Activated CD4-positive, alpha-beta memory T cell treated with anti-CD3 and anti-CD28 coated beads, Interleukin-2, amount 10 ng/mL, durations not matched to agents 7 days and 5 days (primary cell): Measurements from ENCODE around the gene DENND6B. TPM values are rescaled to one million over a fixed set of nuclear protein-coding genes. Genes with fewer than 3 reads are reported as not detected.
"Not testable (repeated sequence)": the region's sequence is repeated elsewhere in the genome, so short reads cannot be mapped to it uniquely, and the experiment has no call there.

Experiments used
- CTCF ChIA-PET: fragments of 350-600 bp; sonication (Branson Sonifier 250); formaldehyde crosslinking; loops from one replicate; lab custom pipeline; 2021; ENCODE audit warnings: antibody characterized with exemption, inconsistent platforms; lab: Charles Lee
- POLR2A ChIA-PET: fragments of 350-600 bp; sonication (Branson Sonifier 250); formaldehyde crosslinking; loops from one replicate; lab custom pipeline; 2021; ENCODE audit warnings: antibody characterized with exemption; lab: Charles Lee
- DNase-seq: peaks from one replicate; pipeline ENCODE4 v3.0.0-alpha.2; 2020
- H3K27ac Mint-ChIP-seq: one replicate; pipeline ENCODE4 v1.8.0; 2021; ENCODE audit warnings: mild to moderate bottlenecking, mixed read lengths
- H3K27me3 Mint-ChIP-seq: one replicate; pipeline ENCODE4 v1.8.0; 2021; ENCODE audit warnings: mixed read lengths
- H3K36me3 Mint-ChIP-seq: one replicate; pipeline ENCODE4 v1.8.0; 2021; ENCODE audit warnings: low read depth, mixed read lengths
- H3K4me1 Mint-ChIP-seq: one replicate; pipeline ENCODE4 v1.8.0; 2021; ENCODE audit warnings: mixed read lengths
- H3K4me3 Mint-ChIP-seq: one replicate; pipeline ENCODE4 v1.8.0; 2021; ENCODE audit warnings: mild to moderate bottlenecking, mixed read lengths
- H3K9me3 Mint-ChIP-seq: one replicate; pipeline ENCODE4 v1.8.0; 2021; ENCODE audit warnings: mixed read lengths
- total RNA-seq, 2 experiments: library from RNA; stranded (reverse); gene quantifications; one replicate each; pipeline ENCODE4 v1.2.3, GENCODE V29; 2021

DENND6B gene
- total RNA-seq, 2 experiments from 2014 or later: 5.0 to 5.6 TPM

DNA sequence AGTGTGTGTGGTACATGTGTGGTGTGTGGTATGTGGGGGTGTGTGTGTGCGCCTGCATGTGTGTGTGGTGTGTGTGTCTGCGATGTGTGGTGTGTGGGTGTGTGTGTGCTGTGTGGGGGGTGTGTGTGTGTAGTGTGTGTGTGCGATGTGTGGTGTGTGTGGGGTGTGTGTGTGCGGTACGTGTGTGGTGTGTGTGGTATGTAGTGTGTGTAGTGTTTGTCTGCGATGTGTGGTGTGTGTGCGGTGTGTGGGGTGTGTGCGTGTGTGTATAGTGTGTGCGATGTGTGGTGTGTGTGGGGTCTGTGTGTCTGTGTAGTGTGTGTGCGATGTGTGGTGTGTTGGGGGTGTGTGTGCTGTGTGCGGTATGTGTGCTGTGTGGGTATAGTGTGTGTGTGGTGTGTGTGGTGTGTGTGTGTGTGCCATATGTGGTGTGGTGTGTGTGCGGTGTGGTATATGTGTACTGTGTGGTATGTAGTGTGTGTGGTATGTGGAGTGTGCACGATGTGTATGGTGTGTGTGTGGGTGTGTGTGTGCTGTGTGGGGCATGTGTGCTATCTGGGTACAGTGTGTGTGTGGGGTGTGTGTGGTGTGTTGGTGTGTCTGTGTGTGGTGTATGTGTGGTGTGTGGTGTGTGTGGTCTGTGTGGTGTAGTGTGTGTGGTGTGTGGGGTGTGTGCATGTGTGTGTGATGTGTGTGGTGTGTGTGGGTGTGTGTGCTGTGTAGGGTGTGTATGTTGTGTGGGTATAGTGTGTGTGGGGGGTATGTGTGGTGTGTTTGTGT, 10.6 kb upstream of the DENND6B start:
- ChIA-PET CTCF (no interaction called here), POLR2A (no interaction called here)
- no peaks in the 10 kb centered on the region for H3K9me3 Mint-ChIP-seq

DNA sequence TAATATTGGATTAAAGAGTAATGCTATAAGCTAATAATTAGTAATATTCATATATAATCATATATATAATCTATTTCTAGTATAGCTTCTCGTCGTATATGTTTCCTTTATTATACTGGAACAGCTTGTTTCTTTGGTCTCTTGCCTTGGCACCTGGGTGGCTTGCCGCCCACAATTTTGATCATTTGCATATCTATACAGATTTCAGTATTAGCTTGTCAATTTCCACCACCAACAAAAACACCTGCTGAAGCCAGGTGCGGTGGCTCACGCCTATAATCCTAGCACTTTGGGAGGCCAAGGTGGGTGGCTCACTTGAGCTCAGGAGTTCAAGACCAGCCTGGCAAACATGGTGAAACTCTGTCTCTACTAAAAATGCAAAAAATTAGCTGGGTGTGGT, 7.6 kb upstream of the DENND6B start:
- DNase-seq, POLR2A ChIA-PET, H3K9me3 Mint-ChIP-seq, H3K27me3 Mint-ChIP-seq, H3K4me3 Mint-ChIP-seq, H3K4me1 Mint-ChIP-seq, H3K27ac Mint-ChIP-seq, H3K36me3 Mint-ChIP-seq: not testable (repeated sequence)
- CTCF ChIA-PET: interaction anchor here (1.0 to 1.4 kb wide), 2 partner anchors 44 to 59 kb away, joined by 5 to 6 read pairs; no protein-coding TSS in a partner anchor

More for the DNA sequence above, 10.6 kb upstream of the DENND6B start:
- Mint-ChIP-seq H3K4me3 (no peak overlapping the region), H3K27me3 (no peaks in the 10 kb centered on the region), H3K4me1 (peaks cover 9% of the 10 kb centered on the region), H3K36me3 (no peaks in the 10 kb centered on the region), H3K27ac (no peak overlapping the region)
- no peak for DNase-seq

GRCh38 chr22:50329236-50329635, 2.4 kb upstream of the DENND6B start:
- ChIA-PET POLR2A (no interaction called here), CTCF (interaction anchor here (1.1 to 3.6 kb wide), 5 partner anchors 12 to 56 kb away, joined by 3 to 21 read pairs (median 6); no protein-coding TSS in a partner anchor)
- Mint-ChIP-seq H3K27me3 (peaks cover 21% of the 10 kb centered on the region), H3K36me3 (no peaks in the 10 kb centered on the region), H3K4me1 (peaks cover 23% of the 10 kb centered on the region), H3K9me3 (no peaks in the 10 kb centered on the region), H3K4me3 (no peak overlapping the region), H3K27ac (no peak overlapping the region)
- DNase-seq: no peak

DNA sequence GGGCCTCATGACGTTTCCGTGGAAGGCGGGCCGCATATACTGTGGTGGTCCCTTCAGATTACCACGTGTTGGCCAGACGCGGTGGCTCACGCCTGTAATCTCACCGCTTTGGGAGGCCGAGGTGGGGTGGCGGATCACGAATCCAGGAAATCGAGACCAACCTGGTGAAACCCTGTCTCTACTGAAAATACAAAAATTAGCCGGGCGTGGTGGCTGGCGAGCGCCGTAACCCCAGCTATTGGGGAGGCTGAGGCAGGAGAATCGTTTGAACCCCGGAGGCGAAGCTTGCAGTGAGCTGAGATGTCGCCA, 853 bp upstream of the DENND6B start:
- POLR2A ChIA-PET: interaction anchor here (0.7 to 3.0 kb wide), 4 partner anchors 13 to 76 kb away, joined by 3 to 11 read pairs (median 6); no protein-coding TSS in a partner anchor
- Mint-ChIP-seq H3K36me3 (no peaks in the 10 kb centered on the region), H3K9me3 (no peaks in the 10 kb centered on the region), H3K4me1 (peaks cover 23% of the 10 kb centered on the region), H3K27ac (peak overlapping the region; percentile 54), H3K4me3 (peak overlapping the region; percentile 79), H3K27me3 (peaks cover 21% of the 10 kb centered on the region)
- CTCF ChIA-PET: interaction anchor here (0.6 to 3.6 kb wide), 11 partner anchors 13 to 198 kb away, joined by 3 to 21 read pairs (median 5); partner anchors contain the start of genes HDAC10 and SCO2
- no peak for DNase-seq

GRCh38 chr22:50326225-50326955, 422 bp downstream of the DENND6B start:
- POLR2A ChIA-PET: interaction anchor here (0.6 to 3.0 kb wide), 6 partner anchors 11 to 149 kb away, joined by 3 to 11 read pairs (median 4); no protein-coding TSS in a partner anchor
- Mint-ChIP-seq H3K9me3 (no peaks in the 10 kb centered on the region), H3K27me3 (peaks cover 21% of the 10 kb centered on the region), H3K27ac (no peak overlapping the region), H3K4me3 (peak overlapping the region; percentile 73), H3K4me1 (peaks cover 23% of the 10 kb centered on the region), H3K36me3 (no peaks in the 10 kb centered on the region)
- CTCF ChIA-PET: interaction anchor here (0.6 to 1.5 kb wide), 5 partner anchors 15 to 89 kb away, joined by 3 to 10 read pairs (median 4); partner anchors contain the start of gene HDAC10
- no peak for DNase-seq

- ChIA-PET CTCF (interaction anchor here (0.7 to 1.4 kb wide), 8 partner anchors 10 to 514 kb away, joined by 3 to 8 read pairs (median 4); partner anchors contain the start of gene HDAC10), POLR2A (interaction anchor here (1.4 to 3.0 kb wide), 5 partner anchors 11 to 49 kb away, joined by 3 to 11 read pairs (median 9); no protein-coding TSS in a partner anchor)
- no peaks in the 10 kb centered on the region for H3K36me3 Mint-ChIP-seq
- H3K9me3 Mint-ChIP-seq: no peaks in the 10 kb centered on the region
- peaks cover 20% of the 10 kb centered on the region for H3K4me1 Mint-ChIP-seq
- peaks cover 15% of the 10 kb centered on the region for H3K27me3 Mint-ChIP-seq
- H3K27ac Mint-ChIP-seq: no peak overlapping the region
- H3K4me3 Mint-ChIP-seq: peak overlapping the region; percentile 73
- no peak for DNase-seq
Measured at GRCh38 chr22:50325444-50326224, 1.2 kb downstream of the DENND6B start.

DNA sequence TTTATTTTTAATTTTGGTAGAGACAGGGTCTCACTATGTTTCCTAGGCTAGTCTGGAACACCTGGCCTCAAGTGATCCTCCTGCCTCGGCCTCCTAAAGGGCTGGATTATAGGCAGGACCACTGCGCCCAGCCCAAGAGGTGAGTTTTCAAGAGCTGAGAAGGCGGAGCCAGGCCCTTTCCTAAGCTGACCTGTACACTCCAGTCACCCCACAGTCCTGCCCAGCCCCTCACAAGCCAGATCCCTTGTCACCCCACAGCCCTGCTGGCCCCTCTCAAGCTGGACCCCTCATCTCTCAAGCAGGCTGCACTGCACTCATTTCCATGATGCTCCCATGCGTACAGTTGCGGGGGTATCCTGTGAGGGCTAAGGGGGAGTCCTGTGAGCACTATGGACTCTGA, 2.9 kb downstream of the DENND6B start:
- CTCF ChIA-PET: interaction anchor here (0.6 to 2.1 kb wide), 4 partner anchors 18 to 101 kb away, joined by 3 to 7 read pairs (median 4); no protein-coding TSS in a partner anchor
- Mint-ChIP-seq H3K4me1 (peaks cover 16% of the 10 kb centered on the region), H3K27ac (no peak overlapping the region), H3K27me3 (peaks cover 15% of the 10 kb centered on the region), H3K36me3 (no peaks in the 10 kb centered on the region), H3K4me3 (no peak overlapping the region), H3K9me3 (no peaks in the 10 kb centered on the region)
- POLR2A ChIA-PET: interaction anchor here (0.8 to 2.3 kb wide), 2 partner anchors 10 to 17 kb away, joined by 4 to 9 read pairs; partner anchors contain the start of gene PLXNB2
- DNase-seq: no peak

GRCh38 chr22:50322382-50323104, 4.3 kb downstream of the DENND6B start:
- not testable (repeated sequence) for H3K27ac Mint-ChIP-seq, H3K36me3 Mint-ChIP-seq, DNase-seq, H3K9me3 Mint-ChIP-seq, H3K4me3 Mint-ChIP-seq
- ChIA-PET POLR2A (interaction anchor here (0.6 kb wide), 1 partner anchor 53 kb away, joined by 3 read pairs; no protein-coding TSS in a partner anchor), CTCF (interaction anchor here (0.9 to 1.5 kb wide), 3 partner anchors 46 to 80 kb away, joined by 3 to 10 read pairs (median 4); no protein-coding TSS in a partner anchor)
- H3K27me3 Mint-ChIP-seq: peaks cover 15% of the 10 kb centered on the region
- peaks cover 12% of the 10 kb centered on the region for H3K4me1 Mint-ChIP-seq

GRCh38 chr22:50320671-50321325, 6.0 kb downstream of the DENND6B start:
- ChIA-PET POLR2A (no interaction called here), CTCF (interaction anchor here (1.5 to 2.5 kb wide), 2 partner anchors 21 to 44 kb away, joined by 8 to 10 read pairs; no protein-coding TSS in a partner anchor)
- no peaks in the 10 kb centered on the region for H3K36me3 Mint-ChIP-seq
- H3K4me3 Mint-ChIP-seq: no peak overlapping the region
- peaks cover 11% of the 10 kb centered on the region for H3K27me3 Mint-ChIP-seq
- H3K4me1 Mint-ChIP-seq: peaks cover 3% of the 10 kb centered on the region
- no peaks in the 10 kb centered on the region for H3K9me3 Mint-ChIP-seq
- H3K27ac Mint-ChIP-seq: no peak overlapping the region
- no peak for DNase-seq

DNA sequence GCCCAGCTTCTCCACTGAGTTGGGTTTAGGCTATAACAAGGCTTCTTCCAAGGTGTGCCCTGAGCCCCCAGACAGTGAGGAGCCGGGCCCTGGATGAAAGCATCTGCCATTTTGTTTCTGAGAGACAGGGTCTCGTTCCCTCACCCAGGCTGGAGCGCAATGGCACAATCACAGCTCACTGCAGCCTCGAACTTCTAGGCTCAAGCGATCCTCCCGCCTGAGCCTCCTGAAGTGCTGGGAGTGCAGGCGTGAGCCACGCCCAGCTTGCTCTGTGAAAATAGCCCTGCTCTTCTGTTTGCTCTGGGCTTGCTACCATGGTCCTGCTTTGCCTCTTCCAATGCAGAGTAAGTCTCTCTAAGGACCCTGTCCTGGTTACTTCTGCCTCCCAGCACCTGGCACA, 6.7 kb downstream of the DENND6B start:
- CTCF ChIA-PET: interaction anchor here (2.5 kb wide), 1 partner anchor 21 kb away, joined by 8 read pairs; no protein-coding TSS in a partner anchor
- Mint-ChIP-seq H3K4me1 (peaks cover 5% of the 10 kb centered on the region), H3K27me3 (peaks cover 6% of the 10 kb centered on the region), H3K4me3 (no peak overlapping the region), H3K36me3 (no peaks in the 10 kb centered on the region), H3K27ac (no peak overlapping the region), H3K9me3 (no peaks in the 10 kb centered on the region)
- DNase-seq: no peak
- POLR2A ChIA-PET: no interaction called here

DNA sequence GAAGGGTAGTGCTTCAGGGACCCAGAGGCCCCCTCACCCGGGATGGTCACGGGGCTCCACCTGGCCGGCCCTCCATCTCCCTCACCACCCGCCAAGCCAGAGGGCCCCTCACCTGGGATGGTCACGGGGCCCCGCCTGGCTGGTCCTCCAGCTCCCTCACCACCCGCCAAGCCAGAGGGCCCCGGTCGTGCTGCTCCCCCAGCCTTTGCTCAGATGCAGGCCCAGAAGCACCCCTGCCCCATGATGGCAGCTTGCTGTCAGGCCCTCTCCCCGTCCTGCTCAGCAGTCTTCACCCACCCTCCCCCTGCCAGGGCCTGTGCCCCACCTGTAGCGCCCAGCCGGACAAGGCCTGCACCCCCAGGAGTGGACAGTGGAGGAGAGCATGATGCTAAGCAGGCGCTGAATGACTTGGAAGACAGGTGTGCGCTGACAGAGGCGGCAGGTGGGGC, 7.3 kb downstream of the DENND6B start:
- H3K9me3 Mint-ChIP-seq: no peaks in the 10 kb centered on the region
- DNase-seq: no peak
- no peaks in the 10 kb centered on the region for H3K36me3 Mint-ChIP-seq
- H3K4me3 Mint-ChIP-seq: no peak overlapping the region
- H3K27ac Mint-ChIP-seq: no peak overlapping the region
- CTCF ChIA-PET: interaction anchor here (2.5 kb wide), 1 partner anchor 22 kb away, joined by 8 read pairs; no protein-coding TSS in a partner anchor
- peaks cover 10% of the 10 kb centered on the region for H3K4me1 Mint-ChIP-seq
- H3K27me3 Mint-ChIP-seq: no peaks in the 10 kb centered on the region
- POLR2A ChIA-PET: no interaction called here
